ENCODE results near the gene KCNQ1OT1.

GRCh38 chr11:2706321-2706720, 6.5 kb upstream of the KCNQ1OT1 start:
- TF ChIP-seq POLR2A (IDR thresholded peaks at IDR 0.05) (no peak), CTCF (IDR thresholded peaks at IDR 0.05) (no peak)
